ENCODE results near the gene CCDC137. TPM values are rescaled to one million over a fixed set of nuclear protein-coding genes. Genes with fewer than 3 reads are reported as not detected.

Gene CCDC137
- total and polyA plus RNA-seq, 2 of the 13 experiments (the other 11 are each of a cell fraction or from before 2014, with no cell fraction given): 14.6 to 39.1 TPM

GRCh38 chr17:81683584-81684441, 17.3 kb downstream of the CCDC137 start, which contains the start of the genes ARL16 and HGS (continued):
- no peak for TF ChIP-seq ZBTB4 (CRISPR knock-in tag; IDR thresholded peaks at IDR 0.05; ENCODE audit: borderline replicate concordance)
- peak; percentile 98 for TF ChIP-seq GMEB1 (CRISPR knock-in tag; IDR thresholded peaks at IDR 0.05; ENCODE audit: borderline replicate concordance)
- TF ChIP-seq ZNF407 (CRISPR knock-in tag; IDR thresholded peaks at IDR 0.05; ENCODE audit: not compliant biosample characterization): peak; percentile 29
- peak; percentile 67 for TF ChIP-seq ZNF343 (CRISPR knock-in tag; IDR thresholded peaks at IDR 0.05)
- TF ChIP-seq ZFP36 (IDR thresholded peaks at IDR 0.05; ENCODE audit: borderline replicate concordance, low read depth, low read length, partially characterized antibody): no peak
- peak; percentile 67; the same call in 1 of the 2 replicates for TF ChIP-seq ARNTL (CRISPR knock-in tag; IDR thresholded peaks at IDR 0.05)
- TF ChIP-seq HNF1A (IDR thresholded peaks at IDR 0.05; ENCODE audit: low read depth): no peak
- TF ChIP-seq HNF1A (CRISPR knock-in tag; IDR thresholded peaks at IDR 0.05; ENCODE audit: borderline replicate concordance): peak; percentile 75; the same call in 1 of the 2 replicates
